ENCODE measurements around the gene SMIM20.

The SMIM20 gene

DNA sequence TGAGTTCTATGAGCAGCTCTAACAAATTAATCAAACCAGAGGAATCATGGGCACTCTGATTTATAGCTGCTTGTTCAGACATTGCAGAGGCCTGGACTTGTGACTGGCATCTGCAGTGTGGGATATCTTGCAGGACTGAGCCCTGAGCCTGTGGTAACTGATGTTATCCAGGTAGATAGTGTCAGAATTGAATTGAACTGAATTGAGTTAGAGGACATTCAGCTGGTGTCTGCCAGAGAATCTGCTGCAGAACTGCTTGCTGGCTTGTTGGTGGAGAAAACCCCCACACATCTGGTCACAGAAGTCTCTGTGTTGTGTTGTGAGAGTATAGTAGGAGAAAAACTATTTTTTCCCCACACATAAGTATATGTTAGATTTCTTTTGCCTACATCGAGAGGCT, 42.2 kb downstream of the SMIM20 start:
- H3K36me3 Mint-ChIP-seq (ENCODE audit: insufficient read depth): no peaks in the 10 kb centered on the region
- no peak for ATAC-seq (replicated peaks; ENCODE audit: extremely low read depth, poor library complexity, severe bottlenecking)
- peaks cover under 1% of the 10 kb centered on the region for H3K4me1 Mint-ChIP-seq
- H3K27ac Mint-ChIP-seq (ENCODE audit: low read depth): no peak overlapping the region
- DNase-seq (ENCODE audit: low spot score in 2 of 2): no peak
- H3K9me3 Mint-ChIP-seq: no peaks in the 10 kb centered on the region
- no peak overlapping the region for H3K4me3 Mint-ChIP-seq
- H3K27me3 Mint-ChIP-seq: peaks cover 39% of the 10 kb centered on the region

DNA sequence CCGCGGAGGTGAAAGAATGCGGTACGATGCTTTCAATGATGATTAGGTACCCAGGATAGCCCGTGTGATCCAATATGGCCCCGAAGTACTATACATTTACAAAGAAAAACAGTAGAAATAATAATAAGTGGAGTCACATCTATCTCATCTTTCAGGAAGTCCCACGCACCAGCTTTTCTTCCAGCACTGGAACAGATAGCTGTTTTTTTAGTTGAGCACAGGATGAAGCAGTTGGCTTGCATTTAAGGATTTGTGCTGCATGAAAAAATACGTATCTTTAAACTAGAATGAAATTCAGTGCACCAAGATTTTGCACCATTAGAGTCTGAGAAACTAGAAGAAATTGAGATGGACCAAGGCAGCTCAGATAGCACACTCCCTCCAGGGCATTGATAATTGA, 44.1 kb downstream of the SMIM20 start:
- Mint-ChIP-seq H3K4me3 (no peak overlapping the region), H3K27me3 (peaks cover 21% of the 10 kb centered on the region), H3K4me1 (no peaks in the 10 kb centered on the region), H3K36me3 (ENCODE audit: insufficient read depth) (no peaks in the 10 kb centered on the region), H3K9me3 (no peaks in the 10 kb centered on the region), H3K27ac (ENCODE audit: low read depth) (no peak overlapping the region)
- no peak for ATAC-seq (replicated peaks; ENCODE audit: extremely low read depth, poor library complexity, severe bottlenecking)
- no peak for DNase-seq (ENCODE audit: low spot score in 2 of 2)

DNA sequence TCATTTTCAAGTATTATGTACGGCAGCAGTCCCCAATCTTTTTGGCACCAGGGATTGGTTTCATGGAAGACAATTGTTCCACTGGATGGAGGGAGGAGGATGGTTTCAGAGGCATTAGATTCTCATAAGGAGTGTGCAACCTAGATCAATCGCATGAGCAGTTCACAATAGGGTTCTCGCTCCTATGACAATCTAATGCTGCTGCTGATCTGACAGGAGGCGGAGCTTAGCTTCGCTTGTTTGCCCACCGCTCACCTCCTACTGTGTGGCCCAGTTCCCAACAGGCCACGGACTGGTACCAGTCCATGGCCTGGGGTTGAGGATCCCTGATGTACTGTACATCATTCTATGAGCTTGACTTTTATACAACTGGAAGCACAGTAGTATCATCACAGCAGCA, 48.4 kb downstream of the SMIM20 start:
- ATAC-seq (replicated peaks; ENCODE audit: extremely low read depth, poor library complexity, severe bottlenecking) (no peak), DNase-seq (ENCODE audit: low spot score in 2 of 2) (no peak)
- no peaks in the 10 kb centered on the region for H3K27me3 Mint-ChIP-seq
- H3K4me1 Mint-ChIP-seq: no peaks in the 10 kb centered on the region
- H3K4me3 Mint-ChIP-seq: no peak overlapping the region
- H3K36me3 Mint-ChIP-seq (ENCODE audit: insufficient read depth): no peaks in the 10 kb centered on the region
- H3K27ac Mint-ChIP-seq (ENCODE audit: low read depth): no peak overlapping the region
- no peaks in the 10 kb centered on the region for H3K9me3 Mint-ChIP-seq

DNA sequence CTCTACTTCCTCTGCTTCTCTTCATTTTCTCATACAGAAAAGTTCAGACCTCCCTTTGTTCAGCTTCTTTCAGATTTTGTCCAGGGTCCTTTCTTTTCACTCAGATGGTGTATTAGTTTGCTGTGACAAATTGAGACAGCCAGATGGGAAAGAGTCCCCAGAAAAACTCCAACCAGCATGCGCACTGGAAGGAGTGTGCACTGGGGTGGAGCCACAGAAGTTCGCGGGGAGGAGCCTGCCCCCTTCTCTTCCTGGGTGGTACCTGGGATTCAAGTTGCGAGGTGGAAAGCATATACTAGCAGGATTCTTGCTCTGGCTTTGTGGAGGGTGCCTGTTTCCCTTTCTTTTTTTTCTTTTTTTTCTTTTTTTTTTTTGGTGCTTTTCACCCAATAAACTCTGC, 51.6 kb downstream of the SMIM20 start:
- H3K4me1 Mint-ChIP-seq: no peaks in the 10 kb centered on the region
- no peaks in the 10 kb centered on the region for H3K36me3 Mint-ChIP-seq (ENCODE audit: insufficient read depth)
- ATAC-seq (replicated peaks; ENCODE audit: extremely low read depth, poor library complexity, severe bottlenecking) (no peak), DNase-seq (ENCODE audit: low spot score in 2 of 2) (no peak)
- no peaks in the 10 kb centered on the region for H3K9me3 Mint-ChIP-seq
- H3K27ac Mint-ChIP-seq (ENCODE audit: low read depth): no peak overlapping the region
- H3K27me3 Mint-ChIP-seq: peaks cover 23% of the 10 kb centered on the region
- H3K4me3 Mint-ChIP-seq: no peak overlapping the region

DNA sequence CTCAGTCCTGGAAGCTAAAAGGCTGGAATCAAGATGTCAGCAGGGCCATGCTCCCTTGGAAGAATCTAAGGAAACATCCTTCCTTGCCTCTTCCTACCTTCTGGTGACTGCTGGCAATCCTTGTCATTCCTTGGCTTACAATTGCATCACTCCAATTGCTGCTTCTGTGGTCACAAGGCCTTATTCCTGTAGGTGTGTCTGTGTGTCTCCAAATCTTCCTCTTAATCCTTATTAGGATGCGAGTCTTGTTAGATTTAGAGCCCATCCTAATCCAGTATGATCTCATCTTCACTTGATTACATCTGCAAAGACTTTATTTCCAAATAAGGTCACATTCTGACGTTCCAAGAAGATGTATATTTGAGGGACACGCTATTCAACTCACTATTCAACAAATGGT, 52.2 kb downstream of the SMIM20 start:
- Mint-ChIP-seq H3K27ac (ENCODE audit: low read depth) (no peak overlapping the region), H3K4me3 (no peak overlapping the region), H3K9me3 (no peaks in the 10 kb centered on the region), H3K36me3 (ENCODE audit: insufficient read depth) (no peaks in the 10 kb centered on the region), H3K4me1 (no peaks in the 10 kb centered on the region), H3K27me3 (peaks cover 23% of the 10 kb centered on the region)
- no peak for ATAC-seq (replicated peaks; ENCODE audit: extremely low read depth, poor library complexity, severe bottlenecking)
- no peak for DNase-seq (ENCODE audit: low spot score in 2 of 2)

DNA sequence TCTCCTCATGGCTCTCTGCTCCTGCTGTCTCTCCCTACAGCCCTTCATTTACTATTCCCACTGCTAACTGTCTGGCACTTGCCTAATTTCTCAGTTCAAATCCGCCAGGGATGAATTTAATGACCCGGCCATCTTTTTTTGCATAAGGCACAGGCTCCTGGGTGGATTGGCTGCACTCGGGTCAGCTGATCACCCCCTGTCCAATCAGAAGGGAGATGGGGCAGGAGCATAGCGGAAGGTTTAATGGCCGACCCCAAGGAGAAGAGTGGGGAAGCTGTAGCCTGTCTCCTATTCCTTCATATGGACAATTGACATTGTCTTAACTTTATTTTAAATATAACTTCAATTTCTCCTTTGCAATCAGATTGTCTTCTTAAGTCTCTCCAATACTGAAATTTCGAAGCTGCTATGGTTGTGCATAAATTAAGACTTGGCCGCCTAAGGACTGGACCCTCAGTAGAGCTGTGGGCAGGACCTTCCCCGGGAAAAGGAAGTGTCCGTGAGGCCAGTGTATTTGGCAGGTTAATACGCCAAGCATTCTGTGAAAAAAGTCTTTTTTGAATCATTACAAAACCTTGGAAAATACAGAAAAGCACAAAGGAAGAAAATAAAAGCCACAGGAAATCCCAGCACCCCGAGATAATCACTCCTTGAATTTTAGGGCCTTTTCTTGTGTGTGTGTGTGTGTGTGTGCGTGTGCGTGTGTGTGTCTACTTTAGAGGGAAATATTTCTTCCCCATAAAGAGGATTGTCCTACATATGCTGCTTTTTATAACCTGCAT, 55.5 kb downstream of the SMIM20 start:
- Mint-ChIP-seq H3K27me3 (peaks cover 23% of the 10 kb centered on the region), H3K27ac (ENCODE audit: low read depth) (no peak overlapping the region)

DNA sequence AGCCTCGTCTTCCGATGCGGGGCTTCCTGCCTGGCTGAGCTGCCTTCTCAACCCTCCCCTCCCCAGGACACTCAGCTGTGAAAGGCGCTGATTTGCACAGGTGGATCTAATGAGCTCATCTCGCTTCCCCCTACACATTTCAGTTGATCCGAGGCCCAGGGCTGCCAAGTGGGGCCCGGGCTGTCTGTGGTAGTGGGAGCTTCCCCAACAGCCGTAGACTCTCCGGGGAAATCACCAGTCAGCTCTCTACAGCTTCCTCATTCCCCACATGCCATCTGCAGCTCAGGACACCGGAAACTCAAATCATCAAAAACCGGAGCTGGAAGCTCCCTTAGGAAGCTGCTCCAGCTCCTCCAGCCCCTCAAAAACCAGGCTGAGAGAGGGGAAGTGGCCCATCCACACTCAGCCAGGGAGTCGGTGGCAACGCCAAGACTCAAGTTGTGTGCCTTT, 56.2 kb downstream of the SMIM20 start:
- Mint-ChIP-seq H3K27me3 (peaks cover 23% of the 10 kb centered on the region), H3K27ac (ENCODE audit: low read depth) (no peak overlapping the region), H3K4me1 (no peaks in the 10 kb centered on the region), H3K36me3 (ENCODE audit: insufficient read depth) (no peaks in the 10 kb centered on the region), H3K4me3 (no peak overlapping the region), H3K9me3 (no peaks in the 10 kb centered on the region)
- ATAC-seq (replicated peaks; ENCODE audit: extremely low read depth, poor library complexity, severe bottlenecking) (no peak), DNase-seq (ENCODE audit: low spot score in 2 of 2) (no peak)

More for the DNA sequence above, 55.5 kb downstream of the SMIM20 start:
- H3K4me3 Mint-ChIP-seq: no peak overlapping the region
- no peak for DNase-seq (ENCODE audit: low spot score in 2 of 2)
- no peaks in the 10 kb centered on the region for H3K9me3 Mint-ChIP-seq
- no peaks in the 10 kb centered on the region for H3K36me3 Mint-ChIP-seq (ENCODE audit: insufficient read depth)
- ATAC-seq (replicated peaks; ENCODE audit: extremely low read depth, poor library complexity, severe bottlenecking): no peak
- no peaks in the 10 kb centered on the region for H3K4me1 Mint-ChIP-seq

DNA sequence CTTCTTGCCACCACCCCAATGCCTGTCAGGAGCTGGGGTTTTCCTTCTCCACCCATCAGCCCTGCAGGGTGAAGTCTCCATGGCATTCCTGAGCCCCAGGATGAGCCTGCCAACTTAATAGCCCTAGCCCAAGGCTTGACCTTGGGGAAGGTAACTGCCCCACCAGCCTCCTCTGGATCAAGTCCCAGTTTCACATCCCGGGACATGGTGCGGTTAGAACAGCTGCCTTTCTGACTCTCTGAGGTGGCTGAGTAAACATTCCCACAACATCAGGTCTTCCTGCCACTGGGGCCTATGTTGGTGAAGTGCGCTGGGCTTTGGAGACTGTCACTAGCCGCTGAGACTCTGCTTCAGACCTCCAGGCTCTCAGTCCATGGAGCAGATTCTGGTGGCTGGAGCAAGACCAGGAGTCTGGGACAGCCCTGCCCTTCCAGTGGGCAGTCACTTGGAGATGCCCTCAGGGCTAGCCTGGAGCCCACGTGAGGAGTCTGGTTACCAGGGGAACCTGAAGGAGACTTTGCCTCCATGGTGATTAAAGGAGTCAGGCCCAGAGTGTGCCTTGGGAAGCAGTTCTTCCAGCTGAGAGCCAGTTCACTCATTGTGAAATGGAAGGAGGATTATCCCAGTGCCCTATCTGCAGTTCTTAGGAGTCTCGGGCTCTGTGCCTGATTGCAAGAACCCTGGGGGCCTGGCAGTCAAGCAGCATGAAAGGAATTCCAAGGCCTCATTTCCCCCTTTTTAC, 56.8 kb downstream of the SMIM20 start:
- Mint-ChIP-seq H3K4me1 (no peaks in the 10 kb centered on the region), H3K36me3 (ENCODE audit: insufficient read depth) (no peaks in the 10 kb centered on the region), H3K4me3 (no peak overlapping the region), H3K27ac (ENCODE audit: low read depth) (no peak overlapping the region), H3K9me3 (no peaks in the 10 kb centered on the region), H3K27me3 (peaks cover 23% of the 10 kb centered on the region)
- ATAC-seq (replicated peaks; ENCODE audit: extremely low read depth, poor library complexity, severe bottlenecking): no peak
- DNase-seq (ENCODE audit: low spot score in 2 of 2): no peak

DNA sequence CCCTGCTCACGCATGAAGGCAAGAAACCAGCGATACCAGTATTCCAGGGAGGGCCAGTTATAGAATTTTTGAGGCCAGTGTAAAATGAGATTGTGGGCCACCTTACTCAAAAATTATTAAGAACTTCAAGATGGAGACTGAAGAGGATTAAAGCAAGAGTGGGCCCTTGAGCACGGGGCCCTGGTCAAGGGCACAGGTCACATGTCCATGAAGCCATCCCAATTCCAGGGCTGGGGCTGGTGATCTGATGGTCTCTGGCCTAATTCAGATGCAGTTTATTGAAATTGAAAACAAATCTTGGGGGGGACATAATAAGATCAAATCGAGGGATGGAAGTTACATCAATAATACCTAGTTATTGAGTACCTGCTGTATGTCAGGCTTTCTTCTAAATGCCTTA, 58.3 kb downstream of the SMIM20 start:
- Mint-ChIP-seq H3K4me3 (no peak overlapping the region), H3K27me3 (peaks cover 32% of the 10 kb centered on the region), H3K9me3 (no peaks in the 10 kb centered on the region), H3K27ac (ENCODE audit: low read depth) (peak overlapping the region; percentile 23), H3K4me1 (no peaks in the 10 kb centered on the region), H3K36me3 (ENCODE audit: insufficient read depth) (no peaks in the 10 kb centered on the region)
- ATAC-seq (replicated peaks; ENCODE audit: extremely low read depth, poor library complexity, severe bottlenecking) (no peak), DNase-seq (ENCODE audit: low spot score in 2 of 2) (no peak)

DNA sequence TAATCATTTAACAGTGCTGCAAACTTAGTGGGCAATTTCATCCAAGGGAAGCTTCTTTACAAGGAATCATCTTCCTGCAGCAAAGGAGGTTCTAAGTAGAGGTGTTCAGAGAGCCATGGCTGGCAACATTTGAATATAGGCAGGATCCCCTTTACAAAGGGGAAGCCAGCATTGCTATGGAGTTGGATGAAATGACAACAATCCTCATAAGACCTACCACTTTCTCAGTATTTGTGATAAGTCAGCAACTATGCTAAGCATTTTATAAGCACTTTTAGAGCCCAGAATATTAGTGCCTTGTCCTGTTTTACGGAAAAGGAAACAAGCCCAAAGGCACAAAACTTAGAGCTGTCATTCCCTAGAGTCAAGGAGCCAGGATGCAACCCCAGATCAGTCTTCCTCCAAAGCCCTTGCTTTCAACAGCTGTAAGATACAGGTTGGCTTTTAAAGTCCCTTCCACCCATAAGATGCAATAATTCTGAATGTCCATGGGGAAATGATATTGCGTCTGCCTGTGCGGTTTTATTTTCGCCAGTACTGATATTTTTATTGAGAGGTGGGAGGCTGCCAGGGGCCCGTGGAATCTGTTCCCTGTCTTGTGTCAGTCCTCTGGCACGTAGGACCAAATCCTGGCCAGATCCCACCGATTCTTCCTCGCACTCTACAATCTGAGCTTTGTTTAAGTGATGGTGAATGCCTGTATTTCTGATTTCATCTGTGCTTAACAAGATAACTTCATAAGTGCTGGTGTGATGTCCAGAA, 59.1 kb downstream of the SMIM20 start:
- no peaks in the 10 kb centered on the region for H3K4me1 Mint-ChIP-seq
- ATAC-seq (replicated peaks; ENCODE audit: extremely low read depth, poor library complexity, severe bottlenecking): no peak

DNA sequence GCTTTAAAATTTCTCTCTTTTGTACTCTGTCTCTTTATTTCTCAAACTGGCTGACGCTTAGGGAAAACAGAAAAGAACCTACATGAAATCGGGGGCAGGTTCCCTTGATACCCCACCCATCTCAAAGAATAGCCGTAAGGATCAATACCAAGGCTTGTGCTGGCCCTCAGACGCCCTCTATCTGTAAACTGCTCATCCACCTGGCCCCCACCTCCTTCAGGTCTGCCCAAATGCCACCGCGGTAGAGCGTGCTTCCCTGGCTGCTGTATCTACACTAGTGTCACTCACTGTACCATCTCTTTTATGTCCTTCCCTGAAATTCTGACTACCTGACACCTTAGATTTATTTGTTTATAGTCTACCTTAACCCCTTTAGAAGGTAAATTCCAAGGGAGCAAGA, 62.8 kb downstream of the SMIM20 start:
- Mint-ChIP-seq H3K9me3 (no peaks in the 10 kb centered on the region), H3K36me3 (ENCODE audit: insufficient read depth) (no peaks in the 10 kb centered on the region), H3K27me3 (peaks cover 9% of the 10 kb centered on the region), H3K4me1 (no peaks in the 10 kb centered on the region), H3K4me3 (no peak overlapping the region), H3K27ac (ENCODE audit: low read depth) (no peak overlapping the region)
- DNase-seq (ENCODE audit: low spot score in 2 of 2): no peak
- no peak for ATAC-seq (replicated peaks; ENCODE audit: extremely low read depth, poor library complexity, severe bottlenecking)

More for the DNA sequence above, 59.1 kb downstream of the SMIM20 start:
- Mint-ChIP-seq H3K4me3 (no peak overlapping the region), H3K36me3 (ENCODE audit: insufficient read depth) (no peaks in the 10 kb centered on the region), H3K27me3 (peaks cover 32% of the 10 kb centered on the region), H3K27ac (ENCODE audit: low read depth) (no peak overlapping the region), H3K9me3 (no peaks in the 10 kb centered on the region)
- no peak for DNase-seq (ENCODE audit: low spot score in 2 of 2)

DNA sequence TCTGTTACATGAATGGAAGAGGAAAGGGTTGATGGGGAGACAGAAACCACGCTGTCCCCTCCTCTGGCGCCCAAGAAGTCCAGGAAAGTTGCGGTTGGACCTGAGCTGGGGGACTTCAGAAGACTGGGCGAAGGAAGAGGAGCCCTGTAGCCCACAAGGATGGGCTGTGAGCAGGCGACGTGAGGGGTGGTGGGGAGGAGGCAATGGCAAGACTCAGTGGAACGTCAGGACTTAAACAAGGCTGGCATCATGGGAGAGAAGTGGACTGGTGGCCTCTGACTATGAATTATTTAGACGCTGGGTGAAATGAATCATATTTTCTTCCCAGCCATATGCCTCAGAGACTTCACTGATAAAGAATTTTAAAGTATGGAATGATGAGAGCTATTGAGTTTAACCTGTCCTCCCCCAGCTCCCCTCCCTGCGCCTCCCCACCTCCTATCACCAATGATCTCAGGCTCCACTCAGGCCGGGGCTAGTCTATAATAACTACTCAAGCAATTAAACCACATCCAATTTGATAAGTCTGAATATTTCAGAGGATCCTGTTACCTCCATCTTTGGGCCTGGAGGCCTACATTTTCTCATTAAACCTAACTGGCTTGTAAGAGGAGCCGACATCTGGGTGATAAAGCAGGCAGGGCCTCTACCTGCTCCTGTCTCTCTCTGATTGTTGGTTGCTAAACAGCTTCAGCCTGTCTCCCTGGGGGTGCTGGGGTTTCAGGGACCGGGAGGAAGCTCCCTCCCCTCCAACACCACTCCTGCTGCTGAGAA, 63.6 kb downstream of the SMIM20 start:
- Mint-ChIP-seq H3K27ac (ENCODE audit: low read depth) (no peak overlapping the region), H3K4me3 (no peak overlapping the region)
- ATAC-seq (replicated peaks; ENCODE audit: extremely low read depth, poor library complexity, severe bottlenecking): no peak

More for the DNA sequence above, 63.6 kb downstream of the SMIM20 start:
- no peaks in the 10 kb centered on the region for H3K36me3 Mint-ChIP-seq (ENCODE audit: insufficient read depth)
- no peak for DNase-seq (ENCODE audit: low spot score in 2 of 2)
- peaks cover 9% of the 10 kb centered on the region for H3K27me3 Mint-ChIP-seq
- no peaks in the 10 kb centered on the region for H3K4me1 Mint-ChIP-seq
- no peaks in the 10 kb centered on the region for H3K9me3 Mint-ChIP-seq
